AG10803 (cell line): ENCODE results near the gene ABCA7.
A peak's percentile ranks its signal among the peaks of the same experiment; 100 is the strongest.
"Not testable (repeated sequence)": the region's sequence is repeated elsewhere in the genome, so short reads cannot be mapped to it uniquely, and the experiment has no call there.

Experiments
- DNase-seq: peaks from one replicate; pipeline ENCODE4 v3.0.0; 2010; ENCODE audit warnings: low read depth
- H3K4me3 ChIP-seq: 2 replicates; pipeline ENCODE4 v1.5.1; 2011; ENCODE audit warnings: mild to moderate bottlenecking, low read length, control low read depth
- CTCF ChIP-seq: conservative IDR thresholded peaks from 2 replicates; pipeline ENCODE4 v1.5.1; 2011; ENCODE audit warnings: mild to moderate bottlenecking, low read length, control low read depth, inconsistent platforms

ABCA7 gene

GRCh38 chr19:1018393-1018792 lies 21.5 kb upstream of the ABCA7 start:
- no peak for DNase-seq
- H3K4me3 ChIP-seq, result peak overlapping the region; percentile 7; the same call in 1 of the 2 replicates
- no peak for TF ChIP-seq CTCF

- TF ChIP-seq CTCF, result no peak
- H3K4me3 ChIP-seq, result peak overlapping the region; percentile 92
- DNase-seq, result no peak
These were observed 20.8 kb upstream of the ABCA7 start for GRCh38 chr19:1018932-1019615.

- TF ChIP-seq CTCF, result no peak
- peak overlapping the region; percentile 92 for H3K4me3 ChIP-seq
- no peak for DNase-seq
These were observed 20.3 kb upstream of the ABCA7 start for GRCh38 chr19:1019616-1019961.

GRCh38 chr19:1019980-1020867 lies 19.7 kb upstream of the ABCA7 start:
- TF ChIP-seq CTCF, result no peak
- peak overlapping the region; percentile 92 for H3K4me3 ChIP-seq
- no peak for DNase-seq

- TF ChIP-seq CTCF, result no peak
These were observed 19.0 kb upstream of the ABCA7 start, which contains the start of gene TMEM259 for GRCh38 chr19:1020868-1021425. TSS of gene TMEM259 (minus strand) at chr19:1021123. CDS start at chr19:1020996, 127 bp downstream.

GRCh38 chr19:1023883-1024188 lies 16.1 kb upstream of the ABCA7 start:
- DNase-seq, H3K4me3 ChIP-seq: not testable (repeated sequence)

More at GRCh38 chr19:1020868-1021425, 19.0 kb upstream of the ABCA7 start, which contains the start of gene TMEM259:
- peak; percentile 97 for DNase-seq
- peak within 1 kb of the TSS; percentile 92 for H3K4me3 ChIP-seq

GRCh38 chr19:1025080-1025479 lies 14.8 kb upstream of the ABCA7 start:
- not testable (repeated sequence) for DNase-seq, H3K4me3 ChIP-seq
